ENCODE data around the gene ZNF43.
"Not testable (repeated sequence)": the region's sequence is repeated elsewhere in the genome, so short reads cannot be mapped to it uniquely, and the experiment has no call there.

ZNF43 gene

GRCh38 chr19:21808400-21809000, 27.5 kb downstream of the ZNF43 start:
- not testable (repeated sequence) for DNase-seq (ENCODE audit: low read depth)

DNA sequence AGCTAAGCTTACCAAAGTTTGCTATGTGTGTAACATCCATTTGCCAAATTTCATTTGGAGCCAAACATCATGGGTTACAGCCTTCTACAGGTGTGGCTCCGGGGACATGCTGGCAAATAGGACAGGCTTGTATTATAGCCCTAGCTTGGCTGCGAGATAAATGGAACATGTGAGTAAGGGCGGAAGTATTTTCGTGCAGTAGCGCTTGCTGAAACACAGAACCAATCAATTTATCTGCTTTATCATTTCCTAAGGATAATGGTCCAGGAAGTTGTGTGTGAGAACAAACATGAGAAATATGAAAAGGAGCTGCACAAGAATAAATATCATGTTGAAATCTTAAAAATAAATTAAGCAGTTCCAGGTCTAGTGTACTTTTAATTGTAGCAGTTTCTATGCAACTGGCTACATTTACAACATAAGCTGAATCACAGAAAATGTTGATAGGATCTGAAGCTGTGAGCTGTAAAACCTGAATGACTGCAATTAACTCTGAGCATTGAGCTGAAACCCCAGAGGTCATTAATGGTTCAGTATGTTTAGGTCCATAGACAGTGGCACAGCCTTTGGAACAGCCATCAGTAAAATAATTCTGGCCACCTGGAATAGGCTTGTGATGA, 46.4 kb downstream of the ZNF43 start:
- DNase-seq (ENCODE audit: low read depth) = no peak

- DNase-seq (ENCODE audit: low read depth) = no peak
Observed at GRCh38 chr19:21786936-21787335, 49.0 kb downstream of the ZNF43 start.

DNA sequence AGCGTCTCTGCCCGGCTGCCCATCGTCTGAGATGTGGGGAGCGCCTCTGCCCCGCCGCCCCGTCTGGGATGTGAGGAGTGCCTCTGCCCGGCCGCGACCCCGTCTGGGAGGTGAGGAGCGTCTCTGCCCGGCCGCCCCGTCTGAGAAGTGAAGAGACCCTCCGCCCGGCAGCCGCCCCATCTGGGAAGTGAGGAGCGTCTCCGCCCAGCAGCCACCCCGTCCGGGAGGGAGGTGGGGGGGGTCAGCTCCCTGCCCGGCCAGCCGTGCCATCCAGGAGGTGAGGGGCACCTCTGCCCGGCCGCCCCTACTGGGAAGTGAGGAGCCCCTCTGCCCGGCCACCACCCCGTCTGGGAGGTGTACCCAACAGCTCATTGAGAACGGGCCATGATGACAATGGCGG, 60.2 kb downstream of the ZNF43 start:
- DNase-seq (ENCODE audit: low read depth) = not testable (repeated sequence)

- peak; percentile 79 for DNase-seq (ENCODE audit: low read depth)
Observed at GRCh38 chr19:21767065-21767800, 68.7 kb downstream of the ZNF43 start, which contains the start of gene ZNF100. Gene ZNF100, minus strand, starts transcription at chr19:21767579. Its CDS starts 150 bp downstream, at chr19:21767429.

DNA sequence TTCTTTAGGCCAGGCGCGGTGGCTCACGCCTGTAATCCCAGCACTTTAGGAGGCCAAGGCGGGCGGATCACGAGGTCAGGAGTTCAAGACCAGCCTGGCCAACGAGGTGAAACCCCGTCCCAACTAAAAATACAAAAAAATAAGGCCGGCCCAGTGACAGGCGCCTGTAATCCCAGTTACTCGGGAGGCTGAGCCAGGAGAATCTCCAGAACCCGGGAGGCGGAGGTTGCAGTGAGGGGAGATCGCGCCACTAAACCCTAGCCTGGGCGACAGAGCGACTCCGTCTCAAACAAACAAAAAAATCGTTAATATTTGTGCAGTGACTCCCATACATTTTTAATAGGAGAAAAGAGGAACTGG, 69.3 kb downstream of the ZNF43 start:
- not testable (repeated sequence) for DNase-seq (ENCODE audit: low read depth)

- DNase-seq (ENCODE audit: low read depth) = no peak
Observed at GRCh38 chr19:21765151-21765550, 70.8 kb downstream of the ZNF43 start.

DNA sequence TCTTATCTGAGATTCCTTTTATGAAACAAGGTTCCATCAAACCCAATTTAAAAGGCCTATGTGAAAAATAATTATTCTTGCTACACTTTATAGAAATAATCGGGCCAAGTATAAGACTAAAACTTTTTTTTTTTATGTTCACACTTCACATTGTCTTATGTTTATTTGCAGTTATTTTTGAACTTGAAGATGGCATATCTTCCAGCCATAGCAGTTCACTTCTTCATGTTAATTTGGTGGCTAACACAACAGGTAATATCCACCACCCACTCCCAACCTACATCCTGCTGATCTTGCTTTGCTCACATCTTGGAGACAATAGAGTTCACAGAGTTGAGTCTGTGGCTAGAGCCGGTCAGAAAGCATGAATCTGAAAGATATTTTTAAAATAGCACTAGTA, 74.4 kb downstream of the ZNF43 start:
- DNase-seq (ENCODE audit: low read depth) = not testable (repeated sequence)

DNA sequence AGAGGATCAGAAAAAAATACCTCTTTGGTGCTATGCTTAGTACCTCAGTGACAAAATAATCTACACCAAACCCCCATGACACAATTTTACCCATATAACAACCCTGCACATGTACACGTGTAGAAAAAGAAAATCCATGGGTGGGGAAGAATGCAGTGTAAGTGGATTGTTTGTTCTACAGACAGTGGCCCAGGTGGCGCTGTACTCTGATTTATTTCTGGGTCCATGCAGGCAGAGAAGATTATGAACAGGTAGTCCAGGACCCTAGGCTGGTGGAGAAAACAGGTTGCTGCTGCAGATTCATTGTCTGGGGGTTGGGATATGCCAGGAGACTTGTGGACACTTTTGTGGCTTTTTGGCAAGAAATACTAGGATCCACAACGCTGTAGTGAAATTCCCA, 77.7 kb downstream of the ZNF43 start:
- no peak for DNase-seq (ENCODE audit: low read depth)

DNA sequence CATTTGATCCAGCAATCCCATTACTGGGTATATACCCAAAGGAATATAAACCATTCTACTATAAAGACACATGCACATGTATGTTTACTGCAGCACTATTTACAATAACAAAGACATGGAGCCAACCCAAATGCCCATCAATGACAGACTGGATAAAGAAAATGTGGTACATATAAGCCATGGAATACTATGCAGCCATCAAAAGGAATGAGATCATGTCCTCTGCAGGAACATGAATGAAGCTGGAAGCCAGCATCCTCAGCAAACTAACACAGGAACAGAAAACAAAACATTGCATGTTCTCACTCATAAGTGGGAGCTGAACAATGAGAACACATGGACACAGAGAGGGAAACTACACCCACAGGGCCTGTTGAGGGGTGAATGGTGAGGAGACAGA, 80.4 kb downstream of the ZNF43 start:
- not testable (repeated sequence) for DNase-seq (ENCODE audit: low read depth)

All from stimulated activated CD8-positive, alpha-beta memory T cell treated with anti-CD3 and anti-CD28 coated beads, Interleukin-4, amount 100 ng/mL, for 24 hours (primary cell).